ENCODE results near the gene IQCM.
"Not testable (repeated sequence)": the region's sequence is repeated elsewhere in the genome, so short reads cannot be mapped to it uniquely, and the experiment has no call there.

IQCM gene

GRCh38 chr4:149409555-149409962 lies 406.1 kb downstream of the IQCM start:
- no peak for DNase-seq

GRCh38 chr4:149409146-149409545 lies 406.5 kb downstream of the IQCM start:
- DNase-seq, result no peak

DNA sequence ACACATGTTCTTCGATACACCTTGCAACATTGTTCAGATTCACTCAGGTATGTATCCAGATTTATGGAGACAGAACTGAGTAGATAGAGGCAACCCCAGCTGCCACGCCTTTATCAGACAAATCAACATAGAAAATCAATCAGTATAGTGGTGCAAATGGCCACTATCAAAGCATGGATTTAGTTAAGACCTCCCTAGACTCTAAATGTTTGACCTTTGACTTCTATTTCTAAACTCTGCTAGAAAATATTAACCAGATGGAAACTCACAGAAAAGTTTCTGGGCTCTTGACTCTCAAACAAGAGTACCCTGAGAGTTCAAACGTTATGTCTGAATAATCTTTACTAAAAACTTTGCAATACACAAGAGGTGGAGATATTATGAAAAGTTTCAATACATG lies 411.5 kb downstream of the IQCM start:
- DNase-seq, result no peak

GRCh38 chr4:149403081-149403480 lies 412.6 kb downstream of the IQCM start:
- no peak for DNase-seq

GRCh38 chr4:149398993-149399392 lies 416.6 kb downstream of the IQCM start:
- no peak for DNase-seq

DNA sequence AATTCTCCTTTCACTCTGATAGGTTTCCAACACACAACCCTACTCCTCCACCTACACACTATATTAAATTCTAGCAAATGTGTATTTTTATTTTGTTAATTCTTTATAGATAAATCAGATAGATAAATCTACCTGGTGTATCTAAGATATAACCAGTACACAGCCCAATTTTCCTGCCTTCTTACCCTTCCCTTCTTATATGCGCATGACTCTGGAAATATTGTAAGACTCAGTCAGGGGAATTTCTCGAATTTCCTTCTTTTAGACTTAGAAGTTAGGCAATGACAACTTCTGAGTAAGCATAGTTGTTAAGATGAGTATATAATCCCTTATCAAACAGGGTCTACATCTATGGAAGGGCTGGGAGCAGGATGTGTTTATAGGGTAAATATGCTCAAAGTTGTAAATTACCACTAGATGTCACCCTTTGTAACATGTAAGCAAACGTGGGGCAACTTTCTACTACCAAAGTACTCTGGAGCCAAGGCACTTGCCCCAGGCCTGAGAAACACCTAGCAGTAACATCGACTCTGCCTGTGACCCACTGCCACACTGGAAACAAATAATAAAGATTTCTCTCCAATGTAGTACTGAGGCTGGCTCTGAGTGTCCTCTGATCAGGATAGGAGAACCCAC lies 444.7 kb downstream of the IQCM start:
- DNase-seq, result peak; percentile 4

GRCh38 chr4:149370002-149370401 lies 445.6 kb downstream of the IQCM start:
- DNase-seq, result no peak

DNA sequence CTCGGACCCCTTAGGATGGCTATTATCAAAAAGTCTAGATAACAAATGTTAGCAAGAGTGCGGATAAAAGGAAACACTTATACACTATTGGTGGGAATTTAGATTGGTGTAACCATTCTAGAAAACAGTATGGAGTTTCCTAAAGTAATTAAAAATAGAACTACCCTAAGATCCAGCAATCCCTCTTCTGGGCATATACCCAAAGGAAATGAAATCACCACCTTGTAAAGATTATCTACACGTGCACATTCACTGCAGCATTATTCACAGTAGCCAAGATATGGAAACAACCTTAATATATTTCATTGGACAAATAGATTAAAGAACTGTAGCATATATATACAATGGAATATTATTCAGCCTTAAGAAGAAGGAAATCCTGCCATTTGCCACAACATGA lies 462.4 kb downstream of the IQCM start:
- no peak for DNase-seq

- no peak for DNase-seq
These were observed 466.1 kb downstream of the IQCM start for GRCh38 chr4:149349541-149349940.

GRCh38 chr4:149347139-149347538 lies 468.5 kb downstream of the IQCM start:
- DNase-seq, result no peak

DNA sequence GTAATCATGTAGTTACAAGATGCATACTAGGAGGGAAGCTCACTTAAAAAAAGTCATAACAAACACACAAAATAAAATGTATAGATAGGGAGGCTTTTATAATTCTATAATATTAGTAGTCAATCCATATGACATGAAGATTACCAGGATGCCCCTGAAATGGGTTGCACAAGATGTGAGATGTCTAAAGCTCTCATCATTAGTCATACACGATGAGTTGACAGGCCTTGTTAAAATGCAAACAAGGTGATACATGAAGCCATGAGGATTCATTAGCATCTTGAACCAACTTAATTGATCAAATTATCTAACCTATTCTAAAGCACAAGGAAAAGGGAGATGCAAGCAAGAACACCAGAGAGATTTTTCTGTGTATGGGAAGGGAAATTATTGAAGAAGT lies 470.2 kb downstream of the IQCM start:
- no peak for DNase-seq

DNA sequence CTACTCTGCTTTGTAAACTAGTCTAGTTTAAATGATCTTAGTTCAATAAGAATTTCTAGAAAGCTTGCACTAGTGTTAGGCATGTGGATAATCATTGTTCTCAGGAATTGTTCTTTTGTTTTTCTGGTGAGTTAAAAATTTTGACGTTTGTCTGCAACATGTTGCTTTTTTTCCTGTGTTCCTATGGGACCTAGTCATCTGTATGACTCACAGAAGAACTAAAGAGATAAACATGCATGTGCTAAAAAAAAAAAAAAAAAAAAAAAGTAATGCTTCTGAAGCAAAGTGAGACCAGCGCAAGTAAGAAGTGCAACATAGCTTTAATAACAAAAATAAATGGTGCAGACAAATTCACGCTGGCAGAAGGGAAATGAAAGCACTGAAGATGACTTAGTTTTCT lies 471.2 kb downstream of the IQCM start:
- no peak for DNase-seq

DNA sequence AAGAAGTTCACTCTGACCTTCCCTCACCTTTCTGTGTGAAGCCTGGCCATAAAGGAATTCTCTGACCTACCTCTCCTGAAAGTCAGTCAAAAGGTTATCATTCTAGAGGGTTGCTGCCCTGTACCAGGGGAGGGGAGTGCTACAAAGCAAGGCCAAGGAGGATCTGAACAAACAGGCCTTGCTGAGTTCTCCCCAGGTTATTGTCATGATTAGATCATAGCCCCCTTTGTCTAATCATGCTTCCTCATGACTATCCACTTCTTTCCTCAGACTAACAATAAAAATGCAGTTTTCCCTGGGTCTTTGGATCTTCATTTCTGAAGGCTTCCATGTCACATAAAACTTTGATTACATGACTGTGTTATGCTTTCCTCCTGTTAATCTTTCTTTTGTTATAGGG lies 472.0 kb downstream of the IQCM start:
- DNase-seq, result no peak

DNA sequence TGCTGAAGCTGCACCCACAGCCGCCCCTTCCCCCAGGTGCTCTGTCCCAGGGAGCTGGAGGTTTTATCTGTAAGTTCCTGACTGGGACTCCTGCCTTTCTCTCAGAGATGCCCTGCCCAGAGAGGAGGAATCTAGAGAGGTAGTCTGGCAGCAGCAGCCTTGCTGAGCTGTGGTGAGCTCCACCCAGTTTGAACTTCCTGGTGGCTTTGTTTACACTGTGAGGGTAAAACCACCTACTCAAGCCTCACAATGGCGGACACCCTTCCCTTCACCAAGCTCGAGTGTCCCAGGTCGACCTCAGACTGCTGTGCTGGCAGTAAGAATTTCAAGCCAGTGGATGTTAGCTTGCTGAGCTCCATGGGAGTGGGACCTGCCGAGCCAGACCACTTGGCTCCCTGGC lies 474.5 kb downstream of the IQCM start:
- not testable (repeated sequence) for DNase-seq

DNA sequence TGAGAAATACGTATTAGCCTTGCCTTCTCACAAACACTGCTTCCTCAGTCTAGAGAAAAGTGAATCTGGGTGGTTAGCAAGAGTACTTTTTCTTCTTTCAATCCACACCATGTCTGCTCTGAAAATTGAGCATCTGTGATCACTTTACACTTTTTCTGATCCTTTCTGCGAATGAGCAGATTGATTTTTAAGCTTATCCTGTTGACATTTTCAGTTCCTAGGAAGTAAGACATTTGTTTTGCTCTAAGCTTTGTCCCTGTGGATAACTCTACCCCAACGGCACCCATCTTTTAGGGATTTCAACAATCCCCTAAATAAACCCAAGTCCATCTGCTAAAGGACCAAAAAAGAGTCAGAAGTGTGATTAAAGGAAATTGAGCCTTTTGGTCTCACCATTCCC lies 487.5 kb downstream of the IQCM start:
- DNase-seq, result no peak

DNA sequence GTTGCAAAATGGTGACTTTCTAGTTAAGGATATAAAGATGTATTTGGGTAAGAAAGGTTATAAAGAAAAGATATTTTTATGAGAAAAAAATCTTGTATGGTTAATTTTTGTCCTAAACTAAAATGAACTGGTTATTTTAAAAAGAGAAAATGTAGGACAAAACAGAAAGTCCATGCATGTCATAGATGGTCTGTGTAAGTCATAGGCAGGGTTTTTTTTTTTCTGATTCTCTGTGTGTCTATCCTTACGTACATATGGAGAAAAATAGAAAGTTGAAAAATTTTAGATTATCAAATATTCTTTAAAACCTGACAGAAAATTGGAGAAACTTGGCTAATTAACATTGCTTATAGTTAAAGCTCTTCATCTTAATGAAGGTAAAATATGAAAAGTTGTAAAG lies 493.4 kb downstream of the IQCM start:
- no peak for DNase-seq

- DNase-seq, result no peak
These were observed 494.2 kb downstream of the IQCM start for GRCh38 chr4:149321438-149321837.

GRCh38 chr4:149311076-149311475 lies 504.6 kb downstream of the IQCM start:
- no peak for DNase-seq

DNA sequence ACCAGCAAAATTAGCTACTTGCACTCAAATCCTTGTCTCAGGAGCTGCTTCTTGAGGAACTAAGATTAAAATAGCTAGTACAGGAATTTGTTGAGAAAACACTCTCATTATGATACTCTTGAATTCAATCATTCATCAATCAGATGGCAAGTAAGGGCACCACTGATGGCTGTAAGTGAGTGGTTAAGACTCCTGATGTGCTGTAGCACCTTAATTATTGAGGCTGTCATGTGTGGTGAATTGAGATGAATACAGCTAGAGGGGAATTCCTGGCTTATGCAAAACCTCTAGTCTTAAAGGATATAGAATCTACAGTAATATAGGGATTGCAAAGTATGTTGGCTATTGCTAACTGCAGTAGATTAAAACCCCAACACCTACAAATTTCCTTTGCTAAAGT lies 509.1 kb downstream of the IQCM start:
- no peak for DNase-seq
